ENCODE results near the gene IP6K3.

IP6K3 gene

DNA sequence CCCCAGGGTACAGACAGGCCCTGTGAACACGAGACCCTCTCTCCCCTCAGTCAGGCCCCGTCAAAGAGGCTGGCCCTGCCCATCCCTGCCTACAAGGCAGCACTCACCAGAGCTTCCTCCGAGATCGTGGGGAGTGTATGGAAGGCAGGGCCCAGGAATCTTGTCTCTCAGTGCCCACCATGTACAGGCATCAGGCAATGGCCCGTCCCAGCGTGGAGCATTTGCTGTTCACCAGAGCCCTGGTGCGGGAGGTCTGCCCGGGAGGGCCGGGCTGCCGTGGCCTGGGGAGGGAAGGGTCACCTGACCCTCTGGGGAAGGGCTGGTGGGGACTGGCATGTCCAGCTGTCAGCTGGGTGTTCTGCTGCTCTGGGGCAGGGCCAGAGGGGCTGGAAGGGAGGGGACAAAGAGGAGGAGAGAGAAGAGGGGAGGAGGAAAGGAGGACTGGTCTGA is at the start of gene IP6K3:
TSS of gene IP6K3 (minus strand) at position 255 of the 450 bp plus-strand sequence. CDS start 11,429 bp downstream, outside the sequence.
- no peak for DNase-seq (ENCODE audit: low spot score)

- no peak for DNase-seq (ENCODE audit: low spot score)
These were observed 48.4 kb upstream of the IP6K3 start for GRCh38 chr6:33794910-33795623.

DNA sequence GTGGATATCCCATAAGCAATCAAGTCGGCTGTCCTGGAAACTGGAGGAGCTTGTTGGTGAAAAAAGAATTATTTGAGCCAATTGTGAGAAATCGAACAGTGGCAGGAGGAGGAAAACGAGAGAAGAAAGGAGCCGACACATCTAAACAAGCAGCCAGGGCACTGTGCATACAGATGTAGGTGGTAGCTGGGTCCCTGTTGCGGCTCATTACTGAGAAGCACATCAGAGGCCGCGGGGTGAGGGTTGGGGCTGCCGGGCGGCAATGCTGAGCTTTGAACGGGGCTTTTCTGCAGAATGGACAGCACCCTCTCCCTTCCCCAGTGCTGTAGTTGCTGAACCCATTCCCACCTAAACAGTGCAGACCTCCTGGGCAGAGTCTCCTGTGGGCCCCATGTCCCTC is 46.3 kb upstream of the IP6K3 start:
- DNase-seq (ENCODE audit: low spot score): no peak

DNA sequence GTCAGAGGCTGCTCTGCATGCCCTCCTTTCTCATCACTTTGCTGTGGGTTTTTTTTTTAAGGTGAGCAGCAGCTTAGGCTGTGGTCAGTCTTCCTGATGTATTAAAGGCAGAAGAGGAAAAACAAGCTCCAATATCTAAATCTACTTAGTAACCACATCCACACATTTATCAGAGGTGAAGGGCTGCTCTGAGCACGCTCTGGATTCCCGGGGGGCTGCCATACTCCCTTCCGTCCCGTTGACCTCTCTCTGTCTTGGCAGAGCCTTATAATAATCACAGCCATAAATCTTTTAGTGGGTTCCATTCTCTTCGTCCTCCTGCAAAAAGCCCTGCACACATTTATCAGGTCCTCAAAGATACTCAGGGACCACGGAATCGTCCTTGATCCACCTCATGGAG is 44.9 kb upstream of the IP6K3 start:
- DNase-seq (ENCODE audit: low spot score): no peak

GRCh38 chr6:33790910-33791309 is 44.2 kb upstream of the IP6K3 start:
- DNase-seq (ENCODE audit: low spot score): no peak

DNA sequence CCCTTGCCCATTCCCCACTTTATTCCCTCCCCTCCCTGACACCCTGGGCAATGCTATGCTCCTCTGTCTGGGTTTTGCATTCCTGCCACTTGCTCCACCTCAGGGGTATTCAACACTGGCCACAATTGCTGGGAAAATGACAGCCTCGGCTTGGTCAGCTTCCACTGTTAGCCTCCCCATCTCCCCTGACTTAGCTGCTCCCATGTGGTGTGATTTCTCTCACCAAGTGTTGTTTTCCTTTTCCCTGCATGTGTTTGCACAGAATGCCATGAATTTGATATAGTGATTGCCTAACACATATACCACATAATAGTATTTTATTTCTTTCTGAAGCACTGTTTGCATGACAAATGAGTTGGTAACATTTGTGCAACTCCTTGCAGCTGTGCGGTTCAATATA is 43.7 kb upstream of the IP6K3 start:
- DNase-seq (ENCODE audit: low spot score): no peak

DNA sequence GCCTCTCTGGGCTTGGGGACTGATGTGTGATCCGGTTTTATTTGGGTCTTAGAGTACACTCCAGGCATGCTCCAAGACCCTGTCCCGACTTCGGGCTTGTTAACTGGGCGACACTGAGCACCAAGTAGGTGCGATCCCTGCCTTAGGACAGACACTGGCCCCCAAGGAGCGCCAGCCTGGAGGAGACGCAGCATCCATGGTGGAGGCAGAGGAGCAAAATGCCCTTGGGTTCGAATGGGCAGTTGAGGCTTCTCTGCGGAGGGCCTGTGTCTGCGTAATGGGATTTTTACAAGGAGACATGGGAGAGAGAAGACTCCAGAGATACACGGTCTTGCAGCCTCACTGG is 42.8 kb upstream of the IP6K3 start:
- no peak for DNase-seq (ENCODE audit: low spot score)

DNA sequence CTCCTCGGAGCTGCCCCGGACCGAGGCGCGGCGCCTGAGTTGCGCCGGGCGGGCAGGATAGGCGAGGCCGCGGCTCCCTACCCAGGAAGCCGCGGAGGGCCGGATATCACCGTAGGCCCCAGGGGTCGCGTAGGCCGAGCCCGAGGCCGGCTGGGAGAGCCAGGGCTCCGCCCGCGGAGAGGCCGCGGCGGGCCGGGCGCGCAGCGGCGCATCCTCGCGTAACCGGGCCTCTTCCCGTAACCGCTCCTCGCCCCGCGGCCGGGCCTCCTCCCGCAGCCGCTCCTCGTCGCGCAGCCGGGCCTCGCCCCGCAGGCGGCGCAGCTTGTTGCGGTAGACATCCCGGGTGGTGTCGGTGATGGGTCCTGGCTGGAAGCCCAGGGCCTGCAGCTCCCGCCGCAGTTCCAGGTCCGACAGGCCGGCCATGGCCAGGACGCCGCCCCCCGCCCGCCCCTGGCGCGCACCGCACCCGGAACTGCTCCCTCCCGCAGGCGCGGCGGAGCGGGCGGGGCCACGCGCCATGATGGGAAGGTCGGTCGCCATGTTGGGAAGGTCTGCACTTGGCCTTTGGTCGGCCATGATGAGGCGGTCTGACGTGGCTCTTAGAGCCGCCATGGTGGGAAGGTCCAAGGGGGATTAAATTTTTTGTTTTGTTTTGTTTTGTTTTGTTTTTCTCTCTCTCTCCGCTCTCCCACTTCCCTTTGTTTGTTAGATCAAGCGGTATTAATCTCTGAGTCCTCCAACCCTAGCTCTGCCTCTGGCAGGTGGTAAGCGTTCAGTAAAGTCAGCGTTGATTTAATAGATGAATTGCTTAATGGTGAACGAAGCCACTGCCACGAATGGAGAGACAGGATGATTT is 42.2 kb upstream of the IP6K3 start, which contains the start of gene LEMD2:
TSS of gene LEMD2 (minus strand) at position 437 of the 856 bp plus-strand sequence. CDS start at position 423, 14 bp downstream.
- peak; percentile 87 for DNase-seq (ENCODE audit: low spot score)

- peak; percentile 48 for DNase-seq (ENCODE audit: low spot score)
These were observed 41.4 kb upstream of the IP6K3 start for GRCh38 chr6:33787954-33788693.

DNA sequence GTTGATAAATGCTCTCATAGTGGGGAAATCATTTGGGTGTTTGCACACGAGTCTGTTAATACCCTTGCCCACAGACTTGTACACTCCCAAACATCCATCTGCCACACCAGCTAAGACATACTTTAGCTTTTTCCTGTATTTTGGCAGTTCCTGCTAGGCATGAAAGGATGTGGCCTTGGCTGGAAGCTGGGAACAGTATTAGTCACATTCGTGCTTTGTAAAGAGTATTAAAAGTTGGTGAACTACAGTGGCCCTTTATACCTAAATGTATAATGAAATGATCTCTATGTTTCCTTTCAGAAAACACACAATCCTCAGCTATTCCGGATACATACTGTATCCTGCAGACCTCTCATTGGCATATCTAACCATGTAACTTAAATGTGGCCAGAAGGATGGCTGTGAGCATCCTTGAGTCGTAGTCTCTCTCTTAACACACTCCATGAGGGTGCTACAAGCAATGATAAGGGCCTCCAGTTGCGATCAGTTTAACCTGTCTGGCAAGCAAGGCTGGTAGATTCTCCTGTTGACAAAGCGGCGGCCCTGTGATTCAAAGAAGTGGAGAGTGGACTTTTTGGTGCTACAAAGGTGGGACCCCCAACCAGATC is 40.7 kb upstream of the IP6K3 start:
- DNase-seq (ENCODE audit: low spot score): no peak

DNA sequence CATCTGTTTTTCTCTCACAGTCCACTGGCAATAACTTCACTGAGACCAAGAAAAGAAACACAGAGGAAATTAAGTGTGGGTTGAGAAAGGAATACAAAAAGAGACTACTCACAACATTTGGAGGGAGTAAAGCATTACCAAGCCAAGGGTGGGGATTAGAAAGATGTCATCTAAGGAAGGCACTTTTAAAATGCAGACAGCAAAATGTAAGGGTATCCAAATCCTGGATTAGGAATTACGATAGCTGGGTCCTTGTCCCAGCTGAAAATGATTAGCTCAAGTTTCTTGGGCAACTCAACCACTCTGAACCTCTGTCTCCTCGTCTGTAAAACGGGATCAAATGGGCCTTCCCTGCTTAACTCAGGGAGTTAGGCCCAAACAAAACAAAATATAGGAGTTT is 40.0 kb upstream of the IP6K3 start:
- DNase-seq (ENCODE audit: low spot score): no peak

DNA sequence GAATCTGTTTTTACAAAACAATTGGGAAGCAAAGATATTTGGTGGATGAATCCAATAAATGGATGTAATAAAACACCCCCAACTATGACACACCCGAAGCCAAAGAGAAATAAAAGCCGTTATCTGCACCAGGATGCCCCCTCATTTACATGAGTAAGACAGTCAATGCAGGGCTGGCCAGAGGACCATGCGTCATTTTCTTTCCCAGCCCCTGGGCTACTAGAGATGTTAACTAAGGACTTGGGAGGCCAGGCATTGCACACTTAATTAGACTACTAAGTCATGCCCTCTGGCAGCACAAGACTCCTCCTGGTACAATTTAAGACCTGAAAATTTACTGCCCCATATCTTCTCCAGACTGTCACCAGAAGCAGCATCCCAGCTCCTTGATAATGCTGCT is 39.1 kb upstream of the IP6K3 start:
- DNase-seq (ENCODE audit: low spot score): no peak

- no peak for DNase-seq (ENCODE audit: low spot score)
These were observed 38.1 kb upstream of the IP6K3 start for GRCh38 chr6:33784787-33785186.

DNA sequence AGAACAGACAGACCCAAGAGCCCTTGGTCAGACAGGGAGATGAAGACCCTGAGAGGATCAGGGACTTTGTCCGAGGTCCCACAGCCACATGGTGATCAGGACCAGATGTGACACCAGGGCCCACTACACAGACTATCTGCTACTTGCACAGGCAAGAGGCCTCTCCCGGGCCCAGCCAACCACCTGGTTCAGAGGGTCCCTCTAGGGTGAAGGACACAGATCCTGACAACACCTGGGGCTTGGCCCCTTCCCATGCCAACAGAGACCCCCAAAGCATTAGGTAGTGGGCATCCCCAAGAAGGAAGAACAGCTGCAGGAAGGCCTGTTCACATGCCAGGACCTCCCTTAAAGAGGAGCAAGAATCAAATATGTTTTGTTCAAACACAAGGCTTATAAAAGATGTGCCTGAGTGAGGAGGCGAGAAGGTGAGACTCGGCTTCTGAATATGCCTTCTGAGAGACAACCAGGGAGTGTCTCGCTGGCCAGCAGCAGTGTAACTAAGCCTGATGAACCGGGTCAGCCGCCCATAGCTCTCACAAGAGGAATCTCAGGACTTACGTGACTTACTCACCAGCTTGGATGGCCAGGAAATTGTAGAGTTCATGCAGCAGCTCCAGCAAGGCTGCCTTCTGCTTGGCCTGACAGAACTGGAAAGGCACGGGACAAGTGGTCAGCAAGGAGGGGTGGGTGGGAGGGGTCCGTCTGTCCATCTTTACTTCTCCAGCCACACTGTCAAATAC is 37.2 kb upstream of the IP6K3 start:
- no peak for DNase-seq (ENCODE audit: low spot score)

DNA sequence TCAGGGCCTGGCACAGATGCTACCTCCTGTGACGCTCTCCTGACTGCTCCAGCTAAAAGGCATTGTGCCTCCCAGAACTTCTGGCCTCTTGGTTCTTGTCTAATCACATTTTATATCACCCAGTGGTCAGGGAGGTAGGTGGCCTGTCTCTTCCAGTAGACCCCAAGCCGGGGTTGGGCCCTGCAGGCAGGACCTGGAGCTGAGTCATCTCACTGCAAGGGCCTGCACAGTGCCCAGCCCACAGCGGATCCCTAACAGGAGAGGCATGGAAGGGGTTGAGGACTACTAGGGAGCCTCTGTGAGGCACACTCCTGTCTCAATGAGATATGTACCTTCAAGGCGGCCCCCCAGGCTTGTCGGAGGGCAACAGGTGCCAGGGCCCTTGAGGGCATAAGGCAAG is 35.9 kb upstream of the IP6K3 start:
- DNase-seq (ENCODE audit: low spot score): no peak

DNA sequence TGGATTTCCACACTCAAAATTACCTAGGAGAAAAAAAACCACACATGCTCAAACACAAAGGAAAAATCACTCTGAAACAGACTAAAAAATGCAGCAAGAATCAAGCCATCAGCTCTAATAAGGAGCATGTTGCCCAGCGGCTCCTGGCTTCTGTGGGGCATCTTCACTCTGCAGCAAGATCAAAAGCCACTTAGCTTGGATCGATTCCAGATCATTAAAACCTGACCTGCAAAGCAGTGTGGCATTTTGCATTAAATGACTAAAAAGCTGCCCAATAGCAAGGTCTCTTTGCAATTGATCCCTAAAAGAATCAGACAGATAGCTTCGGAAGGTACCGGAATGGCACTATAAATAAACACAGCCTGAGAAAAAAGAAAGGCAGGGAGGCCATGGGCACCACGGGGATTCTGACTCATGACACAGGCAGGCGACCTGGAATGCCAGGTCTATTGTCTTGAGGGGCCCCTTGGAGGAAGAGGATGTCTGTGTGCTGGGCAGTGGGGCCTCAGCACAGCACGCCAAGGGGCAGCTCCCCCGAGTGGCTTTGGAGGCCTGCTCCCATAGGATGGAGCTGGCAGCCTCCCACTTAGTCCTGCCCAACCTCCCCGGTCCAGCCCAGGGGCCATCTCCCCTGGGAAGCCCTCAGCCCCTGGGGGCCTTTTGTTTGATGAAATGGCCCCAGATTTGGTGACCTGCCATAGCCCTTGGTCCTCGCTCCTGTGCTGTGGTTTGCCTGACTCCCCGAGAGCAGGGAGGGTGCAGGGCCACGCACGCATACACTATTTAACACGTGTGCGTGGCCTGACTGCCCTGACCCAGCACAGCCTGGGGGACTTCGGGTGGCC is 34.6 kb upstream of the IP6K3 start:
- DNase-seq (ENCODE audit: low spot score): no peak

- DNase-seq (ENCODE audit: low spot score): no peak
These were observed 33.2 kb upstream of the IP6K3 start for GRCh38 chr6:33779895-33780294.

GRCh38 chr6:33779290-33779689 is 32.6 kb upstream of the IP6K3 start:
- no peak for DNase-seq (ENCODE audit: low spot score)

- DNase-seq (ENCODE audit: low spot score): no peak
These were observed 31.9 kb upstream of the IP6K3 start for GRCh38 chr6:33778444-33779121.

All from CD4-positive, alpha-beta T cell treated with Interleukin-6 at 100 ng/mL for 8 hours (primary cell).